ENCODE results near the gene EPN2. TPM values are rescaled to one million over a fixed set of nuclear protein-coding genes. Genes with fewer than 3 reads are reported as not detected.
A peak's percentile ranks its signal among the peaks of the same experiment; 100 is the strongest.

The EPN2 gene
- total RNA-seq, 4 donors from 2014 or later, result 69.4 to 251 (median 96.3) TPM

GRCh38 chr17:19302791-19303331, 65.7 kb downstream of the EPN2 start:
- no peak overlapping the region for H3K4me3 ChIP-seq (ENCODE audit: low read depth, poor library complexity, severe bottlenecking)
- DNase-seq (ENCODE audit: low spot score in 2 of 2), result no peak
- WGBS, 2 donors, result 77 to 78% methylated on average over 9 of the region's 9 CpGs
- intact Hi-C loops (cut with DNase I; ENCODE audit: low total_unique reads), result no loop called here
- TF ChIP-seq POLR2A (IDR thresholded peaks at IDR 0.05) (no peak), CTCF (IDR thresholded peaks at IDR 0.05) (no peak)

DNA sequence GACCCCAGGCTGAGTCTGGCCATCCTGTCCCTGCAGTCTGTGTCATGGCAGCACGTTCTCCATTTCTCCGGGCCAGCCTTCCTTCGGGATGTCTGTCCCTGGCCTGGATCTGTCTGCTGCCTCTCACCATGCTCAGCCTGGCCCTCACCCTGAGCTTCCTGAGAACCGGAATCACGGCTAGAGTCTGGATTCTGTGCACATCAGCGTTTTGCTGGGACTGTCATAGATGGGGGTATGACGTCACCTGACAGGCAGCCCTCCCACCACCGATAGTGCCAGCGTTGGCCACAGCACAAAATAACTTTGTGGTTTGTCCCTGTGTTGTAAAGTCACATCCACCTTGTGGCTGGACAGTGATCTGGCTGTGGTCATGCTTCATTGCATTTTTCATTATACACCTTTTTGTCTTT, 66.2 kb downstream of the EPN2 start:
- no peak for TF ChIP-seq CTCF (IDR thresholded peaks at IDR 0.05)
- DNase-seq (ENCODE audit: low spot score in 2 of 2), result no peak
- H3K4me3 ChIP-seq (ENCODE audit: low read depth, poor library complexity, severe bottlenecking), result no peak overlapping the region
- 77 to 80% methylated on average over 9 of the region's 9 CpGs for WGBS, 2 donors
- intact Hi-C loops (cut with DNase I; ENCODE audit: low total_unique reads), result no loop called here

DNA sequence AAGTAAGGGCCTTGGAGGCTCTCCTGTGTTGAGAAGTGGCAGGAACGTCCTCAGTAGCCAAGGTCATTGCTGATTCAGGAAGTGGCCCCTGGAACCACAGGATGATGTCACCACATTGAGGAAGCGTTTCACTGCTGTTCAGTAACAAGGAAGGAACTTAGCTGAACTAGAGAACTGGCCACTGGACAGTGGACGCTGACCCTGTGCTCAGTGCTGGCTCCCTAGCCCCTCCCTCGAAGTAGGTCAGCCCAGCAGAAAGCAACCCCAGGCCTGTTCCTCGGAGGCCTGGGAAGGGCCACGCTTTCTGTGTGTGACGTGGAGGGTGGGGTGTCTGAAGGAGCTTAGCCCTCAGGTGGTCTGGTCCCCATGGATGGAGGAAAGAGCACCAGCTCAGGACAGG, 67.0 kb downstream of the EPN2 start:
- 76 to 81% methylated on average over 7 of the region's 7 CpGs for WGBS, 2 donors
- intact Hi-C loops (cut with DNase I; ENCODE audit: low total_unique reads), result no loop called here
- TF ChIP-seq CTCF (IDR thresholded peaks at IDR 0.05) (no peak), POLR2A (IDR thresholded peaks at IDR 0.05) (no peak)
- no peak overlapping the region for H3K4me3 ChIP-seq (ENCODE audit: low read depth, poor library complexity, severe bottlenecking)
- peak in 1 of 2 donors; percentile 43 for DNase-seq (ENCODE audit: low spot score in 2 of 2)

DNA sequence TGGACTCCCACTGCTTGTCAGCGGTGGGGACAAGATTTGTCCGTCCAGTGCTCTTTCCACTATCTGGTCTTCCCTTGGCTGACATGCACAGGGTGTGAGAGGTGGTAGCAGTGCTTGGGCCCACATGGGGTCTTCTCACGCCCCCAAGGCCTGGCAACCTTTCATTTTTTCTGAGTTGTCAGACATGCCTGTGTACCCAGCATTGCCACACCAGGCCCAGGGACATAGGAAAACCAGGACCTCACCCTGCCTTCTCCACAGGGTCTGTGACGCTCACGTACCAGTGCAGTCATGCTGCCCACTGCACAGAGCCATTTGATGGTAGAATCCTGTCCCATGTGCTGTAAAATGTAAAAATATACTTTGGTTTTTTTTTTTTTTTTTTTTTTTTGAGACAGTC, 67.6 kb downstream of the EPN2 start:
- intact Hi-C loops (cut with DNase I; ENCODE audit: low total_unique reads), result no loop called here
- H3K4me3 ChIP-seq (ENCODE audit: low read depth, poor library complexity, severe bottlenecking), result no peak overlapping the region
- no peak for TF ChIP-seq POLR2A (IDR thresholded peaks at IDR 0.05)
- TF ChIP-seq CTCF (IDR thresholded peaks at IDR 0.05), result no peak
- DNase-seq (ENCODE audit: low spot score in 2 of 2), result no peak
- WGBS, 2 donors, result 95 to 97% methylated on average over 5 of the region's 5 CpGs

DNA sequence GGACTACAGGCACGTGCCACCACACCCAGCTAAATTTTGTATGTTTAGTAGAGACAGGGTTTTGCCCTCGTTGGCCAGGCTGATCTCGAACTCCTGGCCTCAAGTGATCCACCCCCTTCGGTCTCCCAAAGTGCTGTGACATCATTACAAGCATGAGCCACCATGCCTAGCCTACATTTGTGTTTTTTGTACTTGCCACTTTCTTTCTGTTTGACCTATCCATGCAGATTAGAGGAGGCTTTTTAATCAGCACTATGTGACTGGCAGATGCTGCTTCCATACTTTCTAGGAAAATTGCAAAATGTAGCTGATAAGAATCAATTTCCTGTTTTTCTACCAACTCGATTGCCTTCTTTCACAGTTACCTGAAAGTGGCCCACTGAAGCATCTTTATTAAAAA, 68.1 kb downstream of the EPN2 start:
- TF ChIP-seq CTCF (IDR thresholded peaks at IDR 0.05), result no peak
- 69 to 77% methylated on average over 5 of the region's 5 CpGs for WGBS, 2 donors
- no peak for DNase-seq (ENCODE audit: low spot score in 2 of 2)
- intact Hi-C loops (cut with DNase I; ENCODE audit: low total_unique reads), result no loop called here
- no peak overlapping the region for H3K4me3 ChIP-seq (ENCODE audit: low read depth, poor library complexity, severe bottlenecking)

- 87 to 96% methylated on average over 5 of the region's 5 CpGs for WGBS, 2 donors
- no peak for DNase-seq (ENCODE audit: low spot score in 2 of 2)
Observed at GRCh38 chr17:19305761-19306159, 68.6 kb downstream of the EPN2 start.

More at GRCh38 chr17:19305761-19306159, 68.6 kb downstream of the EPN2 start:
- TF ChIP-seq POLR2A (IDR thresholded peaks at IDR 0.05), result no peak
- no peak for TF ChIP-seq CTCF (IDR thresholded peaks at IDR 0.05)
- no peak overlapping the region for H3K4me3 ChIP-seq (ENCODE audit: low read depth, poor library complexity, severe bottlenecking)
- intact Hi-C loops (cut with DNase I; ENCODE audit: low total_unique reads), result no loop called here
